ENCODE results near the gene RABEP1.

DNA sequence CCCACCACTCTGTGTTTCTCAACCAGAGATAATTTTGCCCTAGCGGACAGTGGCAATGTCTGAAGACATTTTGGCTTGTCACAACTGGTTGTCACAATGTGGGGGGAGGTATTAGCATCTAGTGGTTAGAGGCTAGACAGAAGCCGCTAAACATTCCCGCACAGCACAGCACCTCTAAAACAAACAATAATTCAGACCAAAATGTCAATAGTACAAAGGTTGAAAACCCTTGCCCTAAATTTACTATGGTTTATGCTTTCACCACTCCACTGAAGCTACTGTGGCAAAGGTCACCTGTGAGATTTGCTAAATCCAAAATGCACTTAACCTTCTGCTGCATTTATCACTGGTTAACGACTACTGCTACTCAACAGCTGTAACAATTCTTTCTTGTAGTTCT lies 123.3 kb downstream of the RABEP1 start:
- TF ChIP-seq, protein P1, sequence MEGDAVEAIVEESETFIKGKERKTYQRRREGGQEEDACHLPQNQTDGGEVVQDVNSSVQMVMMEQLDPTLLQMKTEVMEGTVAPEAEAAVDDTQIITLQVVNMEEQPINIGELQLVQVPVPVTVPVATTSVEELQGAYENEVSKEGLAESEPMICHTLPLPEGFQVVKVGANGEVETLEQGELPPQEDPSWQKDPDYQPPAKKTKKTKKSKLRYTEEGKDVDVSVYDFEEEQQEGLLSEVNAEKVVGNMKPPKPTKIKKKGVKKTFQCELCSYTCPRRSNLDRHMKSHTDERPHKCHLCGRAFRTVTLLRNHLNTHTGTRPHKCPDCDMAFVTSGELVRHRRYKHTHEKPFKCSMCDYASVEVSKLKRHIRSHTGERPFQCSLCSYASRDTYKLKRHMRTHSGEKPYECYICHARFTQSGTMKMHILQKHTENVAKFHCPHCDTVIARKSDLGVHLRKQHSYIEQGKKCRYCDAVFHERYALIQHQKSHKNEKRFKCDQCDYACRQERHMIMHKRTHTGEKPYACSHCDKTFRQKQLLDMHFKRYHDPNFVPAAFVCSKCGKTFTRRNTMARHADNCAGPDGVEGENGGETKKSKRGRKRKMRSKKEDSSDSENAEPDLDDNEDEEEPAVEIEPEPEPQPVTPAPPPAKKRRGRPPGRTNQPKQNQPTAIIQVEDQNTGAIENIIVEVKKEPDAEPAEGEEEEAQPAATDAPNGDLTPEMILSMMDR (IDR thresholded peaks at IDR 0.05 in 4 of 5, conservative IDR thresholded peaks at IDR 0.05 in 1 of 5), result no peak
- no peak for TF ChIP-seq POLR2A (IDR thresholded peaks at IDR 0.05)

All from gastrocnemius medialis (tissue), 4 donors.